ENCODE measurements around the gene ARMH2. TPM values are rescaled to one million over a fixed set of nuclear protein-coding genes. Genes with fewer than 3 reads are reported as not detected.
A peak's percentile ranks its signal among the peaks of the same experiment; 100 is the strongest.

Gene ARMH2
- total RNA-seq, result not detected

GRCh38 chr6:24798740-24799540, at the start of gene ARMH2:
ARMH2 (minus strand) TSS chr6:24798917; CDS start chr6:24798857, 60 bp downstream.
- DNase-seq (ENCODE audit: low spot score), result no peak

GRCh38 chr6:24848461-24848860, 49.7 kb upstream of the ARMH2 start:
- no peak for DNase-seq (ENCODE audit: low spot score)

DNA sequence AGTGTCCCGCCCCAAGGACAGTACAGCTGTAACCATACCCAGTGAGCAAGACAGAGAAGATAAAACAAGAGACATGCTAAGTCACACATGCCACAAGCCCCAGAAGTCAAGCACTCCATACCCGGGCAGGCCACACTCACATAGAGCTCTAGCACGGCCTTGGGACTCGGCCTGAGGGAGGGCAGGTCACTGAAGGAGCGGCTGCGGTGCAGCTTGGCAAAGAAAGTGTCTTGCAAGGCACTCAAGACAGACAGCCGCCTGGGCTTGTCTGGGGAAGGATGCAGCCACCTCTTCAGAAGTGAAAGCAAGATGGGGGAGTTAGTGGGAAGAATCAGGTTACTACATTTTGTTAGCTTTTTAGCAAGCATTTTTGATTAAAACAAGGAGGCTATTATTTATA, 48.7 kb upstream of the ARMH2 start:
- no peak for DNase-seq (ENCODE audit: low spot score)

DNA sequence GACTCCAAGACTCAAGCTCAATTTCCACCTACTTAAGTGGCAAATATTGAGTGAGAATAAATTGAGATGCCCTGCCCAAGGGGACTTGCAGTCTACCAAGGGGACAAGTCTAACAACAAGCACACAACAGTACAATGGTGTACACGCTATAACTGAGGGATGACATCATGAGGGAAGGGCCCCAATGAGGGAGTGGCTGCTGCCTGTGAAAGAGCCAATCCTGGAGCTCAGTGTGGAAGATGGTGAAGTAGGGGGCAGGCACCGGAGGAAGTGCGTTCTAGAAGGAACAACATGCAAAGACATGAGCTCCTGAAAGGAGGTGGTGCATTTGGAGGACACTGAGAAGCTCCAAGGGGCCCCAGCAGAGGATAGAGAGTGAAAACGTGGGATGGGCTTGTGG, 46.9 kb upstream of the ARMH2 start:
- DNase-seq (ENCODE audit: low spot score), result no peak

GRCh38 chr6:24844903-24845302, 46.2 kb upstream of the ARMH2 start:
- no peak for DNase-seq (ENCODE audit: low spot score)

DNA sequence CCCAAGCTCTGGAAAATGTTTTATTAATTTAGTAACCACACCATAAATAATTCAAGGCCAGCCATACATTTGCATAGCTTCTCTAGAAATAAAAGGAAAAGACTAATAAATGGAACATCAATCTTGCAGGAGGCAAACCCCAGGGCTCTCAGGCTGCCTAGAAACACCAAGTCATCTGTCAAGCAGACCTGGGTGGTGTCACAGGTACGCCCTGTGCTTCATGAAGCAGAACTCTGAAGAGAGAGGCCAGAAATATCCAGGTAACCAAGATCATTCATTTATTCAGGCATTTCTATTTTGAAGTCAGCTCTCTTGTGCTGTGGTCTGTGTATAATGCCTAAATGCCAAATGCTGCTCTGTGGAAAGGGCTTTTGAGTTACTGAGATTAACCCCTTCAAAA, 45.3 kb upstream of the ARMH2 start:
- DNase-seq (ENCODE audit: low spot score), result no peak

- DNase-seq (ENCODE audit: low spot score), result no peak
These were observed 41.5 kb upstream of the ARMH2 start for GRCh38 chr6:24840187-24840586.

GRCh38 chr6:24838994-24839393, 40.3 kb upstream of the ARMH2 start:
- DNase-seq (ENCODE audit: low spot score), result no peak

DNA sequence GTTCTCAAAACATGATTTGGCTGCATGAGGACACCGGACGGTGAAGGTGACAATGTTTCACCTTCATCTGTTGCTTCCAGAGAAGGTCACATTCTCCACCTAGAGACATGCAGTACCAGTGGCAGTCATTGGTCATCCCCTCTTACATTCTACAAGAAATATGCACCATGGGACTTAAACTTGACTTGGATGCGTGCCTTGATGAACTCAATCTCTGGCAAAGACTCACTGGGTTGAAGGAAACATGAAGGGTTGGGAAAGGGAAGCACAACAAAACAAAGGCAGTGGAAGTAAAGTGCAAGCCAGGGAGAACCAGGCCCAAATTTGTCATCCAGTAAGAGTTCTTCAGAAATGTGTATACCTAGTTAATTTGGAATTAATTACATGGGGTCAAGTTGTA, 39.4 kb upstream of the ARMH2 start:
- DNase-seq (ENCODE audit: low spot score), result no peak

DNA sequence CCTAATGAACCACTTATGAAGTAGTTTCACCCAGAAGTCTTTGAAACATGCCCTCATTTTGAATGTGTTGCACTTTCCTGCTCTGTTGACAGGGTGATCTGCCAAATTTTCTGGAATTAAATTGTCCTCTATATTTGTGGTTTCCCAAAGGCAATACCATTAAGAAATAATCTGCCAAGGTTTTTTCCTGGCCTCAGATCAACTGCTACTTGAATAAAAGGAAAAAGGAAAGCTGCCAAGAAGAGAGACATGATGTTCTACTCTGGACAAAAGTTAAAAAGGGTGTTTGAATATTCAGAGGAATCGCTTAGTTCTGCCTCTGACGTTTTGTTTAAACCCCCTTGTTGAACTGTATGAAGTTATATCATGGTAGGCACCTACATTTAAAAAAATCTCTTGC, 37.4 kb upstream of the ARMH2 start:
- DNase-seq (ENCODE audit: low spot score), result no peak

GRCh38 chr6:24833711-24834386, 35.1 kb upstream of the ARMH2 start:
- DNase-seq (ENCODE audit: low spot score), result no peak

GRCh38 chr6:24832794-24833193, 34.1 kb upstream of the ARMH2 start:
- DNase-seq (ENCODE audit: low spot score), result no peak

- no peak for DNase-seq (ENCODE audit: low spot score)
These were observed 33.3 kb upstream of the ARMH2 start for GRCh38 chr6:24831771-24832716.

DNA sequence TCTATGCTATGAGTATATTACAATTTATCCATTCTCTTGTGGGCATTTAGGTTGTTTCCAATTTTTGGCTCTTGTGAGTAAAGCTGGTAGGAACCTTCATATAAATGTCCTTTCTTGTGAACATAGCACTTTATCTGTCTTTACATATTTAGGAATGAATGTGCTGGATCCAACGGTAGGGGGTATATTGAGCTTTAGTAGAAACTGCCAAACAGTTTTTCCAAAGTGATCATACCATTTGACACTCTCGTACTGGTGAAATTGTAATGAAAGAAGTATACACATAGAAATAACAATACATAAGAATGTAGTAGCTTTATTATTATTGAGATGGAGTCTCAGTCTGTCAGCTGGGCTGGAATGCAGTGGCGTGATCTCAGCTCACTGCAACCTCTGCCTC, 30.9 kb upstream of the ARMH2 start:
- DNase-seq (ENCODE audit: low spot score), result no peak

- DNase-seq (ENCODE audit: low spot score), result peak; percentile 51
These were observed 29.3 kb upstream of the ARMH2 start for GRCh38 chr6:24827970-24828369.

- DNase-seq (ENCODE audit: low spot score), result peak; percentile 57
These were observed 28.4 kb upstream of the ARMH2 start for GRCh38 chr6:24827162-24827561.

GRCh38 chr6:24825130-24825630, 26.5 kb upstream of the ARMH2 start:
- DNase-seq (ENCODE audit: low spot score), result no peak

GRCh38 chr6:24824142-24824938, 25.6 kb upstream of the ARMH2 start:
- no peak for DNase-seq (ENCODE audit: low spot score)

- no peak for DNase-seq (ENCODE audit: low spot score)
These were observed 24.5 kb upstream of the ARMH2 start for GRCh38 chr6:24823185-24823584.

DNA sequence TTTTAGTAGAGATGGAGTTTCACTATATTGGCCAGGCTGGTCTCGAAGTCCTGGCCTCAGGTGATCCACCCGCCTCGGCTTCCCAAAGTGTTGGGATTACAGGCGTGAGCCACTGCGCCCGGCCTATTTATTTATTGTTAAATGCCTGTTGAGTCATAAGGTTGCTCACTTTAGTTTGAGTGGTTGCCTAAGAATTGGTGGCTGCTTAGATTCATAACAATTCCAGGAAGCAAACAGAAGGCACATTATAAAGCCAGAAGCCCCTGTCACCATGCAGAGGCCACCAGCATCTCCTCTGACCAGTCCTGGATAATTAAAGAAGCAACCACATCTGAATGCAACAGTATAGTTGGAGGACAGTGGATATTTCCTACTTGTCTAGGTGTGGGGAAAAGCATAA, 24.0 kb upstream of the ARMH2 start:
- peak; percentile 52 for DNase-seq (ENCODE audit: low spot score)

- no peak for DNase-seq (ENCODE audit: low spot score)
These were observed 23.2 kb upstream of the ARMH2 start for GRCh38 chr6:24821860-24822444.

All from ureter (tissue), 1 donor.